HCT116 (cell line): Measurements from ENCODE around the gene IMPDH1. TPM values are rescaled to one million over a fixed set of nuclear protein-coding genes. Genes with fewer than 3 reads are reported as not detected.

Source experiments
- ATAC-seq: fragments of 200-7000 bp; cut with Tn5 transposase; 2 replicates; pipeline ENCODE4 v1.9.1; 2020; ENCODE audit warnings: mild to moderate bottlenecking, moderate library complexity
- BruUV-seq: library from RNA; stranded (reverse); fragments of 400-500 nt; replicated peaks from 2 replicates; lab custom pipeline; 2021; lab: Mats Ljungman, UMichigan
- CTCF ChIA-PET: fragments of 300-600 bp; sonication (Branson Sonifier 250); formaldehyde crosslinking; loops from one replicate; lab custom pipeline; 2021; ENCODE audit warnings: antibody characterized with exemption; lab: Charles Lee
- POLR2A ChIA-PET: fragments of 300-600, 350-600 bp; sonication (Branson Sonifier 250); formaldehyde crosslinking; loops from one replicate; lab custom pipeline; 2021; ENCODE audit warnings: antibody characterized with exemption; lab: Charles Lee
- RAD21 ChIA-PET, 2 experiments: fragments of 300-600 bp; sonication (Branson Sonifier 250); formaldehyde crosslinking; loops; one replicate each; lab custom pipeline; 2023; ENCODE audit warnings: low total read pairs in 2 of 2; ENCODE audit not compliant: uncharacterized antibody in 2 of 2, unreplicated experiment in 2 of 2, low non-redundant PET in 1 of 2; lab: Charles Lee
- DNase-seq: peaks from one replicate; pipeline ENCODE4 v3.0.0-alpha.2; 2010; ENCODE audit warnings: low read depth, low spot score
- H2AFZ ChIP-seq: fragments of 200-600 bp; shearing (Covaris generic), sonication (generic); 2 replicates; pipeline ENCODE4 v1.6.1; 2017; ENCODE audit warnings: low read depth, mixed run types, mixed read lengths, antibody characterized with exemption, low read length; ENCODE audit not compliant: poor library complexity, severe bottlenecking
- H3K27ac ChIP-seq: 2 replicates; pipeline ENCODE4 v1.5.1; 2012; ENCODE audit warnings: low read depth, low read length
- H3K27me3 ChIP-seq: fragments of 200-600 bp; sonication (generic); 2 replicates; pipeline ENCODE4 v1.6.1; 2016; ENCODE audit warnings: mixed run types, low read length, mixed read lengths; ENCODE audit not compliant: insufficient read depth
- H3K36me3 ChIP-seq, 2 experiments: fragments of 200-500 bp in 1 of 2; fragments of 200-600 bp in 1 of 2; sonication (Bioruptor generic) in 1 of 2; sonication (generic) in 1 of 2; 2 replicates each; pipeline versions ENCODE4 v1.5.1 to v1.6.1; 2014 to 2016; ENCODE audit warnings: low read length in 2 of 2, inconsistent platforms in 1 of 2, mixed read lengths in 1 of 2, mixed run types in 1 of 2; ENCODE audit not compliant: insufficient read depth in 2 of 2, control insufficient read depth in 1 of 2
- H3K4me1 ChIP-seq, 2 experiments: fragments of 200-600 bp in 1 of 2; sonication (generic) in 1 of 2; 2 replicates each; pipeline versions ENCODE4 v1.5.1 to v1.6.1; 2012 to 2017; ENCODE audit warnings: low read length in 2 of 2, inconsistent platforms in 1 of 2, mild to moderate bottlenecking in 1 of 2, mixed read lengths in 1 of 2, mixed run types in 1 of 2, moderate library complexity in 1 of 2; ENCODE audit not compliant: insufficient read depth in 2 of 2, control insufficient read depth in 1 of 2
- H3K4me2 ChIP-seq: fragments of 200-600 bp; sonication (generic); 2 replicates; pipeline ENCODE4 v1.6.1; 2017; ENCODE audit warnings: mixed run types, low read length, mixed read lengths
- H3K4me3 ChIP-seq, 2 experiments: fragments of 200-600 bp in 1 of 2; sonication (generic) in 1 of 2; replicated peaks in 1 of 2; 2 replicates each; pipeline ENCODE4 v1.5.1; 2011 to 2016; ENCODE audit warnings: low read length in 2 of 2, control low read depth in 1 of 2, low read depth in 1 of 2, mild to moderate bottlenecking in 1 of 2, mixed read lengths in 1 of 2, mixed run types in 1 of 2
- H3K79me2 ChIP-seq: fragments of 200-600 bp; sonication (generic); 2 replicates; pipeline ENCODE4 v1.6.1; 2017; ENCODE audit warnings: mild to moderate bottlenecking, mixed run types, low read length, moderate library complexity, mixed read lengths; ENCODE audit not compliant: insufficient read depth
- H3K9ac ChIP-seq: fragments of 200-600 bp; sonication (generic); 2 replicates; pipeline ENCODE4 v1.6.1; 2016; ENCODE audit warnings: low read length, mixed read lengths
- H3K9me2 ChIP-seq: fragments of 200-600 bp; sonication (generic), shearing (Covaris generic); 2 replicates; pipeline ENCODE4 v1.6.1; 2017; ENCODE audit warnings: mixed run types, mild to moderate bottlenecking, moderate library complexity; ENCODE audit not compliant: insufficient read depth
- H3K9me3 ChIP-seq, 2 experiments: fragments of 200-500 bp in 1 of 2; fragments of 200-600 bp in 1 of 2; sonication (Bioruptor generic) in 1 of 2; sonication (generic) in 1 of 2; 2 replicates each; pipeline ENCODE4 v1.6.1; 2014 to 2017; ENCODE audit warnings: low read length in 2 of 2, mixed read lengths in 2 of 2, inconsistent platforms in 1 of 2, low read depth in 1 of 2, mild to moderate bottlenecking in 1 of 2, mixed run types in 1 of 2, moderate library complexity in 1 of 2; ENCODE audit not compliant: control insufficient read depth in 1 of 2, insufficient read depth in 1 of 2
- H4K20me1 ChIP-seq: fragments of 200-600 bp; sonication (generic), shearing (Covaris generic); 2 replicates; pipeline ENCODE4 v1.6.1; 2017; ENCODE audit warnings: mixed run types, mild to moderate bottlenecking, moderate library complexity; ENCODE audit not compliant: insufficient read depth
- ATF3 ChIP-seq: IDR thresholded peaks from 2 replicates; pipeline ENCODE4 v1.6.1; 2012
- EGR1 ChIP-seq: IDR thresholded peaks from 2 replicates; pipeline ENCODE4 v1.6.1; 2012; ENCODE audit warnings: low read depth
- ELF1 ChIP-seq: IDR thresholded peaks from 2 replicates; pipeline ENCODE4 v1.6.1; 2012; ENCODE audit warnings: low read depth, borderline replicate concordance
- EZH2 ChIP-seq: fragments of 200-600 bp; sonication (generic); IDR thresholded peaks from 2 replicates; pipeline ENCODE4 v1.6.1; 2017; ENCODE audit warnings: antibody characterized with exemption, mixed run types
- FOSL1 ChIP-seq: IDR thresholded peaks from 2 replicates; pipeline ENCODE4 v1.6.1; 2012; ENCODE audit warnings: low read depth
- JUND ChIP-seq: IDR thresholded peaks from 2 replicates; pipeline ENCODE4 v1.6.1; 2012
- POLR2A ChIP-seq: IDR thresholded peaks from 2 replicates; pipeline ENCODE4 v1.7.0; 2011; ENCODE audit warnings: borderline replicate concordance; ENCODE audit not compliant: insufficient read depth, insufficient read length; ENCODE audit errors: extremely low read depth
- POLR2AphosphoS5 ChIP-seq: IDR thresholded peaks from 2 replicates; pipeline ENCODE4 v1.6.1; 2011; ENCODE audit warnings: mild to moderate bottlenecking, low read depth, low read length, moderate library complexity
- RAD21 ChIP-seq: IDR thresholded peaks from 2 replicates; pipeline ENCODE4 v1.6.1; 2012; ENCODE audit warnings: low read depth, mild to moderate bottlenecking
- SIN3A ChIP-seq: IDR thresholded peaks from 2 replicates; pipeline ENCODE4 v1.6.1; 2012; ENCODE audit warnings: low read depth
- SP1 ChIP-seq: IDR thresholded peaks from 2 replicates; pipeline ENCODE4 v1.6.1; 2012; ENCODE audit warnings: low read depth
- SRF ChIP-seq: IDR thresholded peaks from 2 replicates; pipeline ENCODE4 v1.6.1; 2012; ENCODE audit warnings: low read depth
- TCF7L2 ChIP-seq: IDR thresholded peaks from 2 replicates; pipeline ENCODE4 v1.7.0; 2011; ENCODE audit warnings: borderline replicate concordance, inconsistent platforms; ENCODE audit not compliant: insufficient read depth, insufficient read length; ENCODE audit errors: extremely low read depth
- YY1 ChIP-seq: IDR thresholded peaks from 2 replicates; pipeline ENCODE4 v1.6.1; 2011; ENCODE audit warnings: low read length, low read depth, moderate library complexity, mild to moderate bottlenecking; ENCODE audit not compliant: insufficient replicate concordance; ENCODE audit errors: extremely low read depth
- ZFX ChIP-seq: fragments of 450-650 bp; IDR thresholded peaks from 2 replicates; pipeline ENCODE4 v1.6.1; 2017
- ZNF274 ChIP-seq: fragments of 200-500 bp; sonication (Bioruptor generic); IDR thresholded peaks from 2 replicates; pipeline ENCODE4 v1.6.1; 2014; ENCODE audit warnings: mild to moderate bottlenecking, low read depth, low read length, inconsistent platforms
- intact Hi-C: fragments of 100-400 bp; cut with micrococcal nuclease; formaldehyde crosslinking; loops from 2 replicates; pipeline ENCODE4 v1.10.0; 2022
- total RNA-seq: library from RNA; stranded (reverse); gene quantifications from one replicate; pipeline ENCODE4 v1.2.1, GENCODE V29; 2021; ENCODE audit not compliant: unreplicated experiment
- TF ChIP-seq, protein P1 (sequence below): IDR thresholded peaks from 2 replicates; pipeline ENCODE4 v1.6.1; 2011; ENCODE audit warnings: mild to moderate bottlenecking, low read length, moderate library complexity; ENCODE audit not compliant: insufficient replicate concordance; ENCODE audit errors: extremely low read depth
- TF ChIP-seq, protein P2 (sequence below): IDR thresholded peaks from 2 replicates; pipeline ENCODE4 v1.6.1; 2012
- TF ChIP-seq, protein P3 (sequence below), 3 experiments: fragments of 200-600 bp in 1 of 3; sonication (generic) in 1 of 3; IDR thresholded peaks in 2 of 3; conservative IDR thresholded peaks in 1 of 3; 2 replicates each; pipeline ENCODE4 v1.5.1; 2012 to 2017; ENCODE audit warnings: low read depth in 2 of 3, low read length in 2 of 3, antibody characterized with exemption in 1 of 3, borderline replicate concordance in 1 of 3, control low read depth in 1 of 3, mild to moderate bottlenecking in 1 of 3, mixed read lengths in 1 of 3, mixed run types in 1 of 3, moderate library complexity in 1 of 3; ENCODE audit not compliant: insufficient read depth in 1 of 3

Gene IMPDH1
- total RNA-seq, 1 experiment from 2014 or later = 98.2 TPM

GRCh38 chr7:128447941-128448564 is 38.3 kb upstream of the IMPDH1 start (continued):
- TF ChIP-seq, protein P1, sequence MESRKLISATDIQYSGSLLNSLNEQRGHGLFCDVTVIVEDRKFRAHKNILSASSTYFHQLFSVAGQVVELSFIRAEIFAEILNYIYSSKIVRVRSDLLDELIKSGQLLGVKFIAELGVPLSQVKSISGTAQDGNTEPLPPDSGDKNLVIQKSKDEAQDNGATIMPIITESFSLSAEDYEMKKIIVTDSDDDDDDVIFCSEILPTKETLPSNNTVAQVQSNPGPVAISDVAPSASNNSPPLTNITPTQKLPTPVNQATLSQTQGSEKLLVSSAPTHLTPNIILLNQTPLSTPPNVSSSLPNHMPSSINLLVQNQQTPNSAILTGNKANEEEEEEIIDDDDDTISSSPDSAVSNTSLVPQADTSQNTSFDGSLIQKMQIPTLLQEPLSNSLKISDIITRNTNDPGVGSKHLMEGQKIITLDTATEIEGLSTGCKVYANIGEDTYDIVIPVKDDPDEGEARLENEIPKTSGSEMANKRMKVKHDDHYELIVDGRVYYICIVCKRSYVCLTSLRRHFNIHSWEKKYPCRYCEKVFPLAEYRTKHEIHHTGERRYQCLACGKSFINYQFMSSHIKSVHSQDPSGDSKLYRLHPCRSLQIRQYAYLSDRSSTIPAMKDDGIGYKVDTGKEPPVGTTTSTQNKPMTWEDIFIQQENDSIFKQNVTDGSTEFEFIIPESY = no peak
- TF ChIP-seq EZH2 = no peak

GRCh38 chr7:128446306-128446705 is 36.5 kb upstream of the IMPDH1 start:
- no peak for DNase-seq
- no peak overlapping the region for H3K9ac ChIP-seq
- H3K36me3 ChIP-seq = no peaks in the 10 kb centered on the region
- ChIA-PET RAD21 (no interaction called here), CTCF (no interaction called here), POLR2A (no interaction called here)
- H3K4me1 ChIP-seq = no peaks in the 10 kb centered on the region
- TF ChIP-seq TCF7L2 = no peak
- TF ChIP-seq ELF1 = no peak
- no peak for TF ChIP-seq SIN3A
- TF ChIP-seq EZH2 = no peak
- no peak for TF ChIP-seq ATF3
- TF ChIP-seq POLR2AphosphoS5 = no peak
- TF ChIP-seq FOSL1 = no peak
- TF ChIP-seq, protein P1 = no peak
- TF ChIP-seq RAD21 = no peak
- TF ChIP-seq, protein P2, sequence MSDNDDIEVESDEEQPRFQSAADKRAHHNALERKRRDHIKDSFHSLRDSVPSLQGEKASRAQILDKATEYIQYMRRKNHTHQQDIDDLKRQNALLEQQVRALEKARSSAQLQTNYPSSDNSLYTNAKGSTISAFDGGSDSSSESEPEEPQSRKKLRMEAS = no peak
- TF ChIP-seq ZNF274 = no peak
- TF ChIP-seq, protein P3, sequence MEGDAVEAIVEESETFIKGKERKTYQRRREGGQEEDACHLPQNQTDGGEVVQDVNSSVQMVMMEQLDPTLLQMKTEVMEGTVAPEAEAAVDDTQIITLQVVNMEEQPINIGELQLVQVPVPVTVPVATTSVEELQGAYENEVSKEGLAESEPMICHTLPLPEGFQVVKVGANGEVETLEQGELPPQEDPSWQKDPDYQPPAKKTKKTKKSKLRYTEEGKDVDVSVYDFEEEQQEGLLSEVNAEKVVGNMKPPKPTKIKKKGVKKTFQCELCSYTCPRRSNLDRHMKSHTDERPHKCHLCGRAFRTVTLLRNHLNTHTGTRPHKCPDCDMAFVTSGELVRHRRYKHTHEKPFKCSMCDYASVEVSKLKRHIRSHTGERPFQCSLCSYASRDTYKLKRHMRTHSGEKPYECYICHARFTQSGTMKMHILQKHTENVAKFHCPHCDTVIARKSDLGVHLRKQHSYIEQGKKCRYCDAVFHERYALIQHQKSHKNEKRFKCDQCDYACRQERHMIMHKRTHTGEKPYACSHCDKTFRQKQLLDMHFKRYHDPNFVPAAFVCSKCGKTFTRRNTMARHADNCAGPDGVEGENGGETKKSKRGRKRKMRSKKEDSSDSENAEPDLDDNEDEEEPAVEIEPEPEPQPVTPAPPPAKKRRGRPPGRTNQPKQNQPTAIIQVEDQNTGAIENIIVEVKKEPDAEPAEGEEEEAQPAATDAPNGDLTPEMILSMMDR (IDR thresholded peaks at IDR 0.05 in 2 of 3, conservative IDR thresholded peaks at IDR 0.05 in 1 of 3; ENCODE audit: borderline replicate concordance in 1 of 3, insufficient read depth in 1 of 3, low read depth in 2 of 3, low read length in 2 of 3) = no peak
- no peak for TF ChIP-seq YY1
- no peak for TF ChIP-seq EGR1
- TF ChIP-seq JUND = no peak
- no peak for TF ChIP-seq POLR2A
- TF ChIP-seq SRF = no peak
- no peak for TF ChIP-seq SP1
- no peak for TF ChIP-seq ZFX
- H4K20me1 ChIP-seq = no peaks in the 10 kb centered on the region
- H3K27ac ChIP-seq = no peak overlapping the region
- no peaks in the 10 kb centered on the region for H3K79me2 ChIP-seq
- intact Hi-C loops = no loop called here
- H3K4me3 ChIP-seq = no peak overlapping the region
- H2AFZ ChIP-seq = no peak overlapping the region
- BruUV-seq = no TSS peak
- H3K9me2 ChIP-seq = no peaks in the 10 kb centered on the region
- no peaks in the 10 kb centered on the region for H3K9me3 ChIP-seq
- no peaks in the 10 kb centered on the region for H3K27me3 ChIP-seq
- no peak overlapping the region for H3K4me2 ChIP-seq
- ATAC-seq = no peak
